ENCODE measurements around the gene DDX24.

GRCh38 chr14:94019329-94019728 is 61.7 kb downstream of the DDX24 start:
- TF ChIP-seq POLR2A (IDR thresholded peaks at IDR 0.05; ENCODE audit: low read length) (no peak), GATA1 (IDR thresholded peaks at IDR 0.05; ENCODE audit: low read depth, low read length) (no peak)

All from erythroblast (primary cell).